NCI-H1417 treated with DMSO at 0.1 percent for 48 hours (cell line): ENCODE measurements around the gene SEMA3C.

Experiments
- DNase-seq: peaks from one replicate; lab custom pipeline; 2025; lab: John Stamatoyannopoulos, UW

SEMA3C gene

GRCh38 chr7:80885757-80886156 is 33.1 kb downstream of the SEMA3C start:
- DNase-seq, result no peak

GRCh38 chr7:80884511-80885195 is 34.2 kb downstream of the SEMA3C start:
- DNase-seq, result no peak

GRCh38 chr7:80883154-80884025 is 35.5 kb downstream of the SEMA3C start:
- DNase-seq, result no peak

GRCh38 chr7:80882213-80882801 is 36.5 kb downstream of the SEMA3C start:
- DNase-seq, result no peak

- no peak for DNase-seq
Measured at GRCh38 chr7:80881351-80881900, 37.4 kb downstream of the SEMA3C start.

GRCh38 chr7:80879849-80880248 is 39.0 kb downstream of the SEMA3C start:
- DNase-seq, result no peak

GRCh38 chr7:80876894-80877414 is 41.9 kb downstream of the SEMA3C start:
- no peak for DNase-seq

- no peak for DNase-seq
Measured at GRCh38 chr7:80875537-80876120, 43.2 kb downstream of the SEMA3C start.

GRCh38 chr7:80873140-80873539 is 45.7 kb downstream of the SEMA3C start:
- DNase-seq, result no peak

GRCh38 chr7:80871228-80871627 is 47.6 kb downstream of the SEMA3C start:
- no peak for DNase-seq

GRCh38 chr7:80870813-80871212 is 48.0 kb downstream of the SEMA3C start:
- DNase-seq, result no peak

- DNase-seq, result no peak
Measured at GRCh38 chr7:80869821-80870751, 48.8 kb downstream of the SEMA3C start.

GRCh38 chr7:80869106-80869784 is 49.6 kb downstream of the SEMA3C start:
- no peak for DNase-seq

GRCh38 chr7:80868566-80868965 is 50.3 kb downstream of the SEMA3C start:
- DNase-seq, result no peak

GRCh38 chr7:80860554-80860953 is 58.3 kb downstream of the SEMA3C start:
- no peak for DNase-seq

GRCh38 chr7:80859272-80859970 is 59.4 kb downstream of the SEMA3C start:
- DNase-seq, result no peak

GRCh38 chr7:80858141-80858903 is 60.5 kb downstream of the SEMA3C start:
- DNase-seq, result no peak

GRCh38 chr7:80856769-80857168 is 62.1 kb downstream of the SEMA3C start:
- DNase-seq, result no peak

- DNase-seq, result no peak
Measured at GRCh38 chr7:80851896-80852476, 66.9 kb downstream of the SEMA3C start.
